Activated CD4-positive, alpha-beta T cell treated with anti-CD3 and anti-CD28 coated beads, Interleukin-2, amount 50 U/mL, for 1 hour (primary cell): Measurements from ENCODE around the gene NCOA4.
"Not testable (repeated sequence)": the region's sequence is repeated elsewhere in the genome, so short reads cannot be mapped to it uniquely, and the experiment has no call there.

Source experiments
- DNase-seq: peaks from one replicate; pipeline ENCODE4 v3.0.0-alpha.2; 2020

The NCOA4 gene

DNA sequence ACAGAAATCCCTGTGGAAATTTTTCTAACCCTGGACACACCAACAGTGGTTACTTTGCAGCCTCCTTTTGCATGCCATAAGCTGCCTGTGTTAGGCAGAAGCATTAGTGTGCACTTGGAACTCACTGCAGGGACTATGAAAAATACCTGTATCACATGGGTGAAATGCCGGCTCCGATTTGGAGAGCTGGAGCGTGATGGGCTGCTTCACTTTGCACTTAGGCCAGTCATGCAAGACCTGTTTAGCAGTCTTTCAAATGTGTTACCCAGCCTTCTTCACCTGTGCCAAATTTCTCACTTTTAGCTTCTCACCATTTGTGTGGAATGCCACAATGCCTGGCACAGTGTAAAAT is 11.3 kb downstream of the NCOA4 start:
- DNase-seq = no peak

DNA sequence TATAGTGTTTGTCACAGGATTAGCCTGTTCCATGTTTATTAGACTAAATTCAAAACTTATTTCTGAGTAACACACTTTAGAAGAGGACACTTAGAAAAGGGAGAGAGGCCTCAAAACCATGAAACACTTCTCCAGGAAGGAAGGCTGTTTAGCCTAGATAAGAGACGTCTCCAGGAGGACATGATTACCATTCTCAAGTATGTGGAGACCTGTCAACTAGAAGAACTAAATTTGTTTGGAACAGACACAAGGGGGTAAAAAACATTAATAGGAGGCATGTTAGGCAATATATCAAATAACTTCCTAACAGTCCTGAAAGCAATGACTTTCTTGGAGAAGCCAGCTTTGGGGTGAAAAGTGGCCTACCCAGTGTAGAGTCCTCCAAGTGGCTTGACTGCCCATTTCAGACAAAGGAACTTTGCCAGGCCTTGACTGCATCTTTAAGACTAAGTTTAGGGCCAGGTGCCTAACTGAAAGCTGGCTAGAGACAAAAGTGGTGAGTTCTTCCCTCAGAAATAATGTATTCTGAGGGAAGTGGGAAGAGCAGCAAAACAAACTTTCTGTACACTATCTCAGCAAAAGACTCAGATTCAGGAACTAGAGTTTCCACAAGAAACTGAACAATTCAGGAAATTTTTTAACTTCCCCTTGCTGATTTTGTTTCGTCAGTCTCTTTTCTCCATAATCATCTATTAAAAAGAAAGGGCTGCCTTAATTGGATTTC is 11.8 kb downstream of the NCOA4 start:
- no peak for DNase-seq

DNA sequence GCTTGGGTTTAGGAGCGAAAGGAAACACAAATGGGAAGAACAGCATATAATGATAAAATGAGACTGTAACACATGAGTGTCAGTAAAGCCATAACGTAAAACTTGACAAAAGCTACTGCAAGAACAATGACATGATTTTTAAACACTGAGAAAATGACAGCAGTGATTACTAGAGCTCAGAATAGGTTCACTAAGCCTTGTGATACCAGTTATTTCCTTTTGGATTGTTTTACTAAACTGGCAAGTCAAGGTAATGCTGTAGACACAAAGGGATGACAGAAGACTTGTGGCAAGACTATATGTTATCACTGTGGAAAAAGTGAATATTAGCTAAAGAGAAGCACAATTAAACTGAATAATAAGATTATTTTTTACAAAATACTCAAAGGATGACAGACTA is 12.7 kb downstream of the NCOA4 start:
- DNase-seq = no peak

DNA sequence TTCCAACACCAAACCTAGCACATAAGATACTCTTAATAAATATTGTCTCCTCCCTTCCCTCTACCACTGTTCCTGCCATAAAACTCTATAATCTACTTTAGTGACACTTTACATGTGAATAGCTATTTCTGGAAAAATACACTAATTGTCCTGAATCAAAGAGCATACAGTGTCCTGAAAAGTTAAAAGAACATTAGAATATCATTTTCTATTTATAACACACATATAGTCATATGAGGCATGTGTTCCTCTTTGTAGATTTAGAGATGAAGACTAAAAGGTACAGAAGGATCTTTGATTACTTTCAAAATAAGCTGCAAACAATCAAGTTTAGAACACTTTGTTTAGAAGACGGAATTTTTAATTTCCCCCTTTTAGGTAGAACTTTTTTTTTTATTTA is 13.6 kb downstream of the NCOA4 start:
- no peak for DNase-seq

DNA sequence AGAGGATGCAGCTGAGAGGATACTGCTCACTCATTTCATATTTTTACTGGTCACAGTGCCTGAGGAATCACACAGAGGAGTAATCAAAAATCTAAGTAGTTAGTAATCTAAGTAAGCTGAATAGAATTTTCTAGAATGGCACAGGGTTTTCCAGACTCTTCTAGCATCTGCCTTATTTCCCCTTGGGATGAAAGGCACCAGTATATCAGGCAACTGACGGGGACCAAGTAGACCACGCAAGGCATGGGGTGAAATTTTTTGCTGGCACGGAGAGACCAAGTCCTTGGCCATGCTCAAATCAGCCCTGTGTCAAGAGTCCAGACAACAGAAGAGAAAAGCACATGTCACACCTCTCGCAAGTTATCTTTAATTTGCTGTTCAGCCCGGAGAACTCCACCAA is 14.2 kb downstream of the NCOA4 start:
- no peak for DNase-seq

DNA sequence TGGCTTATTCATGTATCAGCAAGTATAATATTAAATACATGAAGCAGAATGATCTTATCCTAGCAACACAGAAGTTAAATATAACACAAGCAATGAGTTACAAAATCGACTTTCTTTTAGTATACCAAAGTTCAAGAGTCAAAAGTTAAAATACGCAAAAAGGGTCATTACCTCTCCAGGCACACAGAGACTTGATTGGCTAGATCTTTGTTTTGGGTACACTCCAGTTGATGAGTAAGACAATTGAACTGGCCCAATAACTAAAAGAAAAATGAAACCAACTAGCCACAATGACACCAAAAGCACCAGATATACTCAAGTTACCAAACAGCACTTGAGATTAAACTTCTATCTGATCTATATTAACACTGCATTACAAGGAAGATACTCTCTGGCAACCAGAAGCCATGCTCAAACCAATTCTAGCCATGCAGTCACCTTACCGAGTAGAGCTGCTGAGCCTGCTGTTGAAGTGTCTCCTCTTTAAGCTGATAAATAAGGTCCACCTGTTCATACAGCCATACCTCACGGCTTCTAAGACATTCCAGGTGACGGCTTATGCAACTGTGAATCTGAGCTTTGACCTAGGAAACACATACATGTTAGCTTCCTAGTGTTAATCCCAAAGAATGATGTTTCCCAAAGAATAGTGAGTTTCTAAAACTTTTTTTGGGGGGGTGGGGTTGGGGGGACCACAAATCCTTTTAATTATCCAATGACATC is 15.6 kb downstream of the NCOA4 start:
- DNase-seq = no peak

DNA sequence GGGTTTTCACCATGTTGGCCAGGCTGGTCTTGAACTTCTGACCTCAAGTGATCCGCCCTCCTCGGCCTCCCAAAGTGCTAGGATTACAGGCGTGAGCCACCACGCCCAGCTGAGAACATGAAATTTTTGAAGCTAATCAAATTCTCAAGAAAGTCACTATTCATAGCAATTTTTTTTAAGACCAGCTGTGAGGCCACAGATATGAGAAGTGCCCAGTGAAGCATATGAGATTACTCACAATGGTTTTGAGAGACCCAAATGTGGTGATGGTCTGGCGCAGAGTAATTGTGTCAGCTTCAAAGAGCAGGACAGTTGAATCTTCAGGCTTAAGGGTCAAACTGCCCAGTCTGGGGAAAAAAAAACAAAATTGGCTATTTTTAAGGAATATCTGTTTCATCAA is 16.2 kb downstream of the NCOA4 start:
- DNase-seq = no peak

DNA sequence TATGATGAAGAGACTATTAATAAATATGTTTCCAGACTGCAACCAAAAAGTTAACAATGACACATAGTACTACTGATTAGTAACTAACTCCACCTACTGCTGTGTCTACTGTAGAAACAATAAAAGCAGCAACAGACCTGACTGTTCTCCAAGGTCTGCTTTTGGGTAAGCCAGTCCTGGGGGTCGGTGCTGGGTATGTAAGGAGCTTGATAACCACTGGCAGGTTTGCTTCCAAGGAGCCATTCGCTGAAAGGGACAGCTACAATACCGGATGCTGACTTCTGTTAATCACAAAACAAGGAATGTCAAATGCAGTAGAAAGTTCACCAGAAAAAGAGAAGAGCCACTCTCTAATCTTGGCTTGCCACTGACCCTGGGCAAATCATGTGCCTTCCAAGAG is 17.7 kb downstream of the NCOA4 start:
- DNase-seq = no peak

DNA sequence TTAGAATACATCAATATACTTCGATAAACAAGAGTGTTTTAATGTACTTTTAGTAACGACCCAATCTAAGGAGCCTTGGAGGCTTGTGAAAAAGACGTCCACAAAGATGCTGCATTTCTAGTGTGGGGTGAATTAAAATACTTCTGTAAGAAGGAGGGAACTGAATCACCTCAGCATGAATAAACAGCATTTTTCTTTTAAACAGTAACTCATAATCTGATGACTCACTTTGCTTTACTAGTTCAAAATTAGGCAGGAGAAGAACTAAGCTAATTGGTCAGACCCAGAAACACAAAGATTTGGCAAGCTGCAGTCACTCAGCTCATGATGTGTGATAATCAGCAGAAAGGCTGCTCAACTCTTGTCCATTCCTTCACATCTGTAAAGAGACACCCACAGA is 24.2 kb downstream of the NCOA4 start:
- no peak for DNase-seq

DNA sequence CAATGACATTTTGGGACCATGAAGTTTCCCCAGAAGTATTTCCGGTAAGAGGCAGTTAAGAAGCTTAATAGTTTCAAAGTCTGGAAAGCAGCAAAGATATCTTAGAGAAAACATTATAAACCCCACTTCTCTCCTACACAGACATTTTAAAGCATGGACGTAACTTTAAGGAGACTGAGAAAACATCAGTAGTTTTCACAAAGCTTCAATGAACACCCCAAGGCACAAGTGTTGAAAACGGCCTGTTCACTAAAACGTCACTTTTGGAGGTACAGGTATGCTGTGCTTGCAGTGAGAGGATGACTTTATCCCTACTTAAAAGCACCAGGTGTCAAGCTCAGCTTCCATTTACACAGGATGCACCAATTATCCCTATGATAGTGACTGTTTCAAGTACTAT is 25.0 kb downstream of the NCOA4 start:
- DNase-seq = no peak

DNA sequence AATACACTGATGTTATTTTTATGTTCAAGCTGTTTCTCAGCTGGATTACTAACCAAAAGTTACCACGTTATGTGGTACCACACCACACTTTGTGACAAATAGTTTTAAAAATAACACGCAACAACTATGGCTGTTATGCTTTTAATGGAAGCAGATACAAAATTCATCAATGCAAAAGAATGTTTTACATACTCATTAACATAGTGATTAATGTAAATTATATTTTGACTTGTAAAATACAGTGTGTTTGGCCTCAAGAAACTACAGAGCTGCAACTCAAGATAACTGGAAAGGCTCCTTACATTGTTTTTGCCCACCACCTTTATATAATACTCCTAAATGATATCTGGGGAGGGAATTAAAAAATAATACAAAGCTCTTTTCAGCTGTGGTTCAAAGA is 25.5 kb downstream of the NCOA4 start:
- DNase-seq = no peak

DNA sequence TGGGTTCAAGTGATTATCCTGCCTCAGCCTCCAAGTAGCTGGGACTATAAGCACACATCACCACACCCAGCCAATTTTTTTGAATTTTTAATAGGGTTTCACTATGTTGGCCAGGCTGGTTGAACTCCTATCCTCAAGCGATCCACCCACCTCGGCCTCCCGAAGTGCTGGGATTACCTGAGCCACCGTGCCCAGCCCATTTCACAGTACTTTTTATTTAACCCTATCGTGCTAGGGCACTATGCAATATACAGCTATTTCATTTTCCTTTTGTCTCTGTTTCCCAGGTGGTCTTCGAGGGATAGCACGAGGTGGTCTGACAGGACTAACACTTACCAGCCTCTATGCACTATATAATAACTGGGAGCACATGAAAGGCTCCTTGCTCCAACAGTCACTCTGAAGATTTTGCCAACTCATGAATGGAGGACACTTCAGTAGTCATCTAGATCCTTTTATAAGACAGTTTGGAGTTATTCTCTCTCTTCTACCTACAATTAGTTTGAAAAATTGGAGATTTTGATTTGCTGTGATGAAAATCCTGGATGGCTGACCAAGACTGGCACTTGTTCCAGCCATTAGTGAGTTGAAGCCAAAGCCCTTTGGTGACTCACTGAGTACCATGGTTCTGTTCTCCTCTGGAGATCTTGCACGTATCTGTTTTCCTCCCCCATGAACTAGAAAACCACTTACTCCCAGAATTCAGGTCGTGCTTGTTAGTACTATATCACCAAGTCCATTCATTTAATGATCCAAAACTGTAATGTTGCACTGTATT is 27.3 kb downstream of the NCOA4 start:
- no peak for DNase-seq

DNA sequence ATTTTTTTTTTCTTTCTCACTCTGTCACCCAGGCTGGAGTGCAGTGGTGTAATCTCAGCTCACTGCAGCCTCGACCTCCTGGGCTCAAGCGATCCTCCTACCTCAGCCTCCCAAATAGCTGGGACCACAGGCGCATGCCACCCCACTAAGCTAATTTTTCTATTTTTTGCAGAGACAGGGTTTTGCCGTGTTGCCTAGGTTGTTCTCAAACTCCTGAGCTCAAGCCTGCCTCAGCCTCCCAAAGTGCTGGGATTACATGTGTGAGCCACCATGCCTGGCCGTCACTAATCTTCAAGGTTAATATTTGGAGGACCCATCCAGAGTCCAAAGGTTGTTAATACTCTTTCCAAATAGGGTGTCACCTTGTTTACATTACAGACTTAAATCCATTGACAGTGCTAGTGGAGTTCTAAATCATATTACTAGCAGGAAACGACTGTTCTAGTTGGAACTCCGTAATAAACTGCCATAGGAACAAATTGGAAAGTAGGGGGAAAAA is 28.2 kb downstream of the NCOA4 start:
- not testable (repeated sequence) for DNase-seq

DNA sequence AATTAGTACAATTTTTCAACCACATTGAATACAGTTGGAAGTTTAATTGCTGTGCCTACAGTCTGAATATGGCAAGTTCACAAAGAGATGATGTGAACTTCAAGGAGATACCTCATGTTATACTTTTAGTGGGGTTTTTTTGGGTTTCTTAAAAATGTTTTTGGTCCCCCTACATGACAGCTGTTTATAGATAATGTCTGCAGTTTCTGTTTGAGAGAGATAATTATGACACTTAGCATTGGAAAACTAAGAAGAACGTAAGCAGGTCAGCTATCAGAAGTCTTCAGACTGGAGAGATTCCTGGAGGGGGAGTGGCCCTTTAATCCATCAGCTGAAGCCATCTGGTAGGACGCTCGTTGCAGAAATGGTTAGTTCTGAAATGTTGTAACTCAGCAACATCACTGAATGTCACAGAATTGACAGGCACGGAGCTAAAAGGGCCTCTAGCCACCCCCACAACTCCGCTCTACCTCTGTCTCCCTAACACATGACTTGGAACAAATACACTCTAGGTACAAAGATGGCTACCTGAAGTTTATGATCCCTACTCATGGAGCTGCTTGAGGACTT is 29.2 kb downstream of the NCOA4 start:
- DNase-seq = no peak

DNA sequence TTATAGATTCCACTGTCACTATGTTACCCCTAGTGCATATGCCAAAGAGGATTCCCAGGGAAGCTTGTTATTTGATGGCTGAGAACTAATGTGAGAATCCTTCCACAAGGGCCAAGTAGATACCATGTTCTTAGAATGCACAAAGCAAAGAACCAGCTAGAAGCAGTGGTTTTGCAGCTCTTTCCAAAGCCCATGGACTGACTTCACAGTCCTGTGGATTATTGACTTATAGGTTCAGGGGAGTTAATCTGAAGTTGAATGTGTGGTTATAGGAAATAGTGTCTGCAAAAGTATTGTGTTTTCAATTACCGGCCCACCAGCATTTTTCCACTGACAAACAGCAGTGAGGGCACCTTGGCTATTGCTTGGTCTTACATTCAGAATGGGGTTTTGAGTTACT is 29.9 kb downstream of the NCOA4 start:
- no peak for DNase-seq

DNA sequence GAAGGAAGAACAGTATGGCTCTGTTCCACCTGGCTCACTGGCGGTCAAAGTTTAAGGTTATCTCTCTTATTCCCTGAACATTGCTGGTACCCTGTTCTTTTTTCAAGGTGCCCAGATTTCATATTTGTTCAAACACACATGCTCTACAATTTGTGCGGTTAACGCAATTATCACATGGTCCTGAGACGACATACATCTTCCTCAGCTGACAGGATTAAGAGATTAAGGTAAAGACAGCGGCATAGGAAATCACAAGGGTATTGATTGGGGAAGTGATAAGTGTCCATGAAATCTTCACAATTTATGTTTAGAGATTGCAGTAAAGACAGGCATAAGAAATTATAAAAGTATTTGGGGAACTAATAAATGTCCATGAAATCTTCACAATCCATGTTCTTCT is 30.5 kb downstream of the NCOA4 start:
- DNase-seq = not testable (repeated sequence)

DNA sequence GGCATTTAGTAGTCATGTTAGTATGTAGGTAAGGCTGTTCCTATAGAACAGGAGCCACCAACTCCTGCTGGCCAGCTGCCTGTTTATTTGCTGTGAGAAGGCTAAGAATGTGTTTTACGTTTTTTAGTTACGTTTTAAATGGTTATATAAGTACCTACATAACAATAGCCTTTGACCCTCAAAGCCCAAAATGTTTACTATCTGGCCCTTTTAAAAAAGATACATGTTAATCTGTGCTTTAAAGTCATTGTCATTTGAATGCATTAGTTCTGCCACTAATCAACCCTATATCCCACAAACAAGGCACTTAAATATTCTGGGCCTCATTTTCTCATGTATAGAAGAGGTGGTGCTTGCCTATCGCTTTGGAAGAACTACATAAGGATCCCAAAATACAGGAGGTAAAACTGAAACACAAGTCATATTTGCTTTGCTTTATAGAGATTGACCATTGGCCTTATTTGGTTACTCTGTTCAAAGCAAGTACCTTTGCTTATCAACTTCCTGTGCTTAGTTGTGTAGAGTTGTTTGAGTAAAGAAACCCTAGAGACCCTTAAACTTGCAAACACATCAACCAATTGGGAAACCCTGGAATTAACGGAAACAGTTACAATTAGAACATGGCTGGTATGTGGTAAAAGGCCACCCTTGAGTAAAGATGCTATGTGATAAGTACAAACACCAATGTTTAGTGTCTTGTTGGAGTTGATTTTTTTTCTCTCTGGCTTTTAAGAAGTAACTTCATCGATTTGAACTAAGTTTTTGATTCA is 32.2 kb downstream of the NCOA4 start:
- no peak for DNase-seq

DNA sequence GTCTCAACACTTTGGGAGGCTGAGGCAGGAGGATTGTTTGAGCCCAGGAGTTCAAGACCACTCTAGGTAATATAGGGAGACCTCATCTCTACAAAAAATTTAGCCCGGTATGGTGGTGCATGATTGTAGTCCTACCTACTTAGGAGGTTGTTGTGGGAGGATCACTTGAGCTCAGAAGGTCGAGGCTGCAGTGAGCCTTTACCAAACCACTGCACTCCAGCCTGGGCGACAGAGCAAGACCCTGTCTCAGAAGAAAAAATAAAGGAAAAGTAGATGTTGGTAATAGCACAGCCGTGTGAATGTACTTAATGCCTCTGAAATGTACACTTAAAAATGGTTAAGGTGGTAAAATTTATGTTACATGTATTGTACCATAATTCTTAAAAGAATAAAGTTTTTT is 32.9 kb downstream of the NCOA4 start:
- DNase-seq = no peak

DNA sequence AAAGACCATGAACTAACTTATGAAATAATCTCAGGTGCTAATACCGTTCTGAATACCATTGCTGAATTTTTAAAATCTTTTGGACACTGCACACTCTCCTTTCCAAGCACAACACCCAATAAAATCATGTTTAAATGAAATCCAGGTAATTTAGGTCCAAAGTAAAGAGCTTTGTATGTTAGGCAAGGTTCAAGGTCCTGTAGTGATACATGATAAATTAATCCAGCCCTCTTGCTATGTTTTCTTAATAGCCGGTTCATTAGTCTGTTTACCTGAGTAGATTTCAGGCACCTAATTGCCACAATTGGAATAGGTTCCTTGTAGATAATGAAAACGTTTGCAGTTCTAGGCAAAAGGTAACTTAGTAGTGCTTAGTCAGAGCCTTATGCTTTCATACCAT is 44.8 kb downstream of the NCOA4 start:
- not testable (repeated sequence) for DNase-seq

DNA sequence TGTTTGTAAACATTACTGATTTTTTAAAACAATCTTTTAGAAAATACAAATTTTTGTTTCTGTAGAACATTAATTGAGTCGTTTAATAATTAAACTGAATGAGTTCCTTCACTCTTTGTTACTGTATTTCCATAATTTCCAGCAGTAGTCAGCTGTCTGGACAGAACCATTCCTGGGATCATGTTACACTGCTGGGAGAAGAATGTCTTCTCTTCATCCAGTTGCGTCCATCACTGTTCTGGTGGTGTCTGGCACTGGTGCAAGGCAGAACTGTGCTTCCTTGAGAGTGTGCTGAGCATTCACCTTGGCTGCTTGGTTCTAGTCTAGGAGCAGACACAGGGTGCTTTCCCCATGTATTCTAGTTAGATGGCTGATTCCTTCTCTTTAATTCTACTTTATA is 46.0 kb downstream of the NCOA4 start:
- DNase-seq = not testable (repeated sequence)

DNA sequence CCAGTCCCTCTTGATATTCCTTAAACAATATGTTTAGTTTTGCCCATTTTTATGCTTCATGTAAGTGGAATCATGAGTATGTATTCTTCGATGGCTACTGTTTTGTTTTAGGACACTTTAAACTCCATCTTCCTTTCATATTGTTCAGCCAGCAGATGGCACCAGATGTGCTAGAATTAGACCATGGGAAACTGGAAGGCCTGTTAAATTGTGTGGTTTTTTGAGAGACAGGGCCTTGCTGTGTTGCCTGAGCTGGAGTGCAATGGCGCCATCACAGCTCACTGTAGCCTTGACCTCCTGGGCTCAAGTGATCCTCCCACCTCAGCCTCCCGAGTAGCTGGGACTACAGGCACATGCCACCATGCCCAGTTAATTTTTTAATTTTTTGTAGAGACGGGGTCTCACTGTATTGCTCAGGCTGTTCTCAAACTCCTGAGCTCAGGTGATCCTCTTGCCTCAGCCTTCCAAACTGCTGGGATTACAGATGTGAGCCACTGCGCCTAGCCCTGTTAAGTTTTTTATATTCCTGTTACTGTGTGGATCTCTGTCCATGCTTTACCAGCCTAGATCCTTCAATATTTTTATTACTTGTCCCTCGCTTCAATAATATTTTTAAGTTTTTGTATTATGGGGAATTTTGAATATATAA is 46.8 kb downstream of the NCOA4 start:
- DNase-seq = peak; percentile 35

DNA sequence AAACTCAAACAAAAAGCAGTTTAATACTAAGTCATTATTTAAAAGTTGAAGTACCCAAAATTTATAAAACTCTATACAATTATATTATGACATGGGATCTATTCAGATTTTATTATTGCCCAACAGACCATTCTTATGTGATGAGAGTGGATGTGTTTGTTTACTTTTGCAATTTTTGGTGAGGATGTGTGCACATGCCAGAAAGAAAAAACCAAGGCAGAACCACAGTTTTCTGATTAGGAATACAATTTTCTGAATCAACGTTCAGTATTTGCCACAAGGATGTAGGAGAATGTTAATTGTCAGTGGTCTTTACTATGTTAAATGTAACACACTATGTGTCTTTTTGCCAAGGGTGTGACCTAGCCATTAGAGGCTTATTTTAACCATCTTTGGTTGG is 49.1 kb downstream of the NCOA4 start:
- DNase-seq = not testable (repeated sequence)
